ENCODE measurements around the gene METTL21A.

- no peak for TF ChIP-seq CTCF (IDR thresholded peaks at IDR 0.05; ENCODE audit: poor library complexity)
- no peak for TF ChIP-seq EZH2 (IDR thresholded peaks at IDR 0.05; ENCODE audit: borderline replicate concordance)
Observed at GRCh38 chr2:207587305-207587704, 37.9 kb downstream of the METTL21A start.

Measured in hepatocyte (in vitro differentiated cells).